HepG2 (cell line): Measurements from ENCODE around the gene GADD45B. TPM values are rescaled to one million over a fixed set of nuclear protein-coding genes. Genes with fewer than 3 reads are reported as not detected.

ENCODE experiments used
- ARNT2 ChIP-seq: sonication (generic); formaldehyde crosslinking; IDR thresholded peaks from 2 replicates; pipeline ENCODE4 v1.8.0; 2022; ENCODE audit warnings: mild to moderate bottlenecking, low read depth, missing genetic modification reagents, moderate library complexity
- CBX5 ChIP-seq: sonication (generic); formaldehyde crosslinking; IDR thresholded peaks from 2 replicates; pipeline ENCODE4 v1.4.0; 2020; ENCODE audit warnings: missing genetic modification reagents, borderline replicate concordance
- DMAP1 ChIP-seq: IDR thresholded peaks from 2 replicates; pipeline ENCODE4 v1.6.1; 2016
- EED ChIP-seq: sonication (generic); formaldehyde crosslinking; IDR thresholded peaks from 2 replicates; pipeline ENCODE4 v1.5.0; 2020; ENCODE audit warnings: mild to moderate bottlenecking, missing genetic modification reagents
- FOXK2 ChIP-seq: fragments of 450-650 bp; IDR thresholded peaks from 2 replicates; pipeline ENCODE4 v1.6.1; 2016
- GATAD1 ChIP-seq: IDR thresholded peaks from 2 replicates; pipeline ENCODE4 v1.6.1; 2016; ENCODE audit warnings: missing genetic modification reagents, missing compliant biosample characterization
- HNF1B ChIP-seq: sonication (generic); formaldehyde crosslinking; IDR thresholded peaks from 2 replicates; pipeline ENCODE4 v1.5.1; 2020; ENCODE audit warnings: mild to moderate bottlenecking, moderate library complexity, missing genetic modification reagents
- HNRNPUL1 ChIP-seq: fragments of 200-400 bp; formaldehyde crosslinking; IDR thresholded peaks from 2 replicates; pipeline ENCODE4 v1.6.1; 2017; ENCODE audit warnings: low read depth, mild to moderate bottlenecking, low read length, moderate library complexity
- MLX ChIP-seq: IDR thresholded peaks from 2 replicates; pipeline ENCODE4 v1.6.1; 2016
- NFKB2 ChIP-seq: sonication (generic); formaldehyde crosslinking; IDR thresholded peaks from 2 replicates; pipeline ENCODE4 v1.4.0; 2020; ENCODE audit warnings: missing genetic modification reagents, borderline replicate concordance
- ONECUT2 ChIP-seq: sonication (generic); formaldehyde crosslinking; IDR thresholded peaks from 2 replicates; pipeline ENCODE4 v1.4.0; 2020; ENCODE audit warnings: missing genetic modification reagents
- REL ChIP-seq: sonication (generic); formaldehyde crosslinking; conservative IDR thresholded peaks from 2 replicates; pipeline ENCODE4 v1.8.0; 2022; ENCODE audit warnings: mild to moderate bottlenecking, missing genetic modification reagents, moderate library complexity
- RFX3 ChIP-seq: IDR thresholded peaks from 2 replicates; pipeline ENCODE4 v1.6.1; 2016; ENCODE audit warnings: missing biosample characterization, missing genetic modification reagents
- SMC3 ChIP-seq: IDR thresholded peaks from 2 replicates; pipeline ENCODE4 v1.6.1; 2011; ENCODE audit warnings: low read length, improper control_type of control experiment
- SNAI1 ChIP-seq: sonication (generic); formaldehyde crosslinking; IDR thresholded peaks from 2 replicates; pipeline ENCODE4 v1.5.0; 2020; ENCODE audit warnings: mild to moderate bottlenecking, missing genetic modification reagents, borderline replicate concordance
- ZNF24 ChIP-seq: fragments of 450-650 bp; IDR thresholded peaks from 2 replicates; pipeline ENCODE4 v1.6.1; 2017; ENCODE audit warnings: antibody characterized with exemption, mild to moderate bottlenecking
- ZNF598 ChIP-seq: sonication (generic); formaldehyde crosslinking; IDR thresholded peaks from 2 replicates; pipeline ENCODE4 v1.5.1; 2020; ENCODE audit warnings: mild to moderate bottlenecking, missing genetic modification reagents, borderline replicate concordance
- ZNF850 ChIP-seq: sonication (generic); formaldehyde crosslinking; conservative IDR thresholded peaks from 2 replicates; pipeline ENCODE4 v1.9.0; 2021; ENCODE audit warnings: mild to moderate bottlenecking, missing genetic modification reagents
- polyA plus RNA-seq, 8 experiments: library from polyadenylated mRNA; depleted of rRNA in 3 of 8; stranded (reverse) in 7 of 8; unstranded in 1 of 8; fragments of >200 nt; fragmentation: Illumina TruSeq in 4 of 8; extraction: Trizol in 4 of 8; gene quantifications; 2 replicates each; pipeline versions ENCODE4 v1.2.1 to v1.2.3, GENCODE V29; 2011 to 2016; ENCODE audit warnings: low read depth in 4 of 8, missing spikeins in 1 of 8, mixed read lengths in 1 of 8; ENCODE audit not compliant: insufficient read depth in 1 of 8
- total RNA-seq, 5 experiments: library from RNA; depleted of rRNA; stranded (reverse); fragments of >200 nt; fragmentation: Illumina TruSeq; extraction: Trizol; gene quantifications; 2 replicates each; pipeline ENCODE4 v1.2.3, GENCODE V29; 2016; ENCODE audit warnings: low read depth in 1 of 5
- TF ChIP-seq, protein P1 (sequence below): sonication (generic); formaldehyde crosslinking; IDR thresholded peaks from 2 replicates; pipeline ENCODE4 v1.8.1; 2023; ENCODE audit warnings: mild to moderate bottlenecking, inconsistent platforms, moderate library complexity, missing genetic modification reagents, borderline replicate concordance
- TF ChIP-seq, protein P2 (sequence below): sonication (generic); formaldehyde crosslinking; IDR thresholded peaks from 2 replicates; pipeline ENCODE4 v1.5.0; 2020; ENCODE audit warnings: missing genetic modification reagents
- TF ChIP-seq, protein P3 (sequence below): sonication (generic); formaldehyde crosslinking; IDR thresholded peaks from 2 replicates; pipeline ENCODE4 v1.5.0; 2020; ENCODE audit warnings: mild to moderate bottlenecking, missing genetic modification reagents, borderline replicate concordance

The GADD45B gene
- total and polyA plus RNA-seq, 2 of the 13 experiments (the other 11 are each of a cell fraction or from before 2014, with no cell fraction given) = 4.6 to 34.1 TPM

- peak; percentile 14; the same call in 1 of the 2 replicates for TF ChIP-seq ARNT2 (CRISPR knock-in tag)
- TF ChIP-seq DMAP1 (CRISPR knock-in tag) = 0 out of 2 replicates have a peak, but pooled peaks have one; percentile 11
- TF ChIP-seq NFKB2 (CRISPR knock-in tag) = 0 out of 2 replicates have a peak, but pooled peaks have one; percentile 22
- TF ChIP-seq ONECUT2 = no peak
- peak; percentile 5; the same call in 1 of the 2 replicates for TF ChIP-seq ZNF598 (CRISPR knock-in tag)
- no peak for TF ChIP-seq SMC3
- TF ChIP-seq SNAI1 (CRISPR knock-in tag) = no peak
- TF ChIP-seq RFX3 (CRISPR knock-in tag) = no peak
- no peak for TF ChIP-seq ZNF24
- no peak for TF ChIP-seq MLX (CRISPR knock-in tag)
- TF ChIP-seq, protein P1, sequence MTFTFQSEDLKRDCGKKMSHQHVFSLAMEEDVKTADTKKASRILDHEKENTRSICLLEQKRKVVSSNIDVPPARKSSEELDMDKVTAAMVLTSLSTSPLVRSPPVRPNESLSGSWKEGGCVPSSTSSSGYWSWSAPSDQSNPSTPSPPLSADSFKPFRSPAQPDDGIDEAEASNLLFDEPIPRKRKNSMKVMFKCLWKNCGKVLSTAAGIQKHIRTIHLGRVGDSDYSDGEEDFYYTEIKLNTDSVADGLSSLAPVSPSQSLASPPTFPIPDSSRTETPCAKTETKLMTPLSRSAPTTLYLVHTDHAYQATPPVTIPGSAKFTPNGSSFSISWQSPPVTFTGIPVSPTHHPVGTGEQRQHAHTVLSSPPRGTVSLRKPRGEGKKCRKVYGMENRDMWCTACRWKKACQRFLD (CRISPR knock-in tag) = no peak; the same call in 1 of the 2 replicates
- no peak for TF ChIP-seq HNRNPUL1
- TF ChIP-seq, protein P2, sequence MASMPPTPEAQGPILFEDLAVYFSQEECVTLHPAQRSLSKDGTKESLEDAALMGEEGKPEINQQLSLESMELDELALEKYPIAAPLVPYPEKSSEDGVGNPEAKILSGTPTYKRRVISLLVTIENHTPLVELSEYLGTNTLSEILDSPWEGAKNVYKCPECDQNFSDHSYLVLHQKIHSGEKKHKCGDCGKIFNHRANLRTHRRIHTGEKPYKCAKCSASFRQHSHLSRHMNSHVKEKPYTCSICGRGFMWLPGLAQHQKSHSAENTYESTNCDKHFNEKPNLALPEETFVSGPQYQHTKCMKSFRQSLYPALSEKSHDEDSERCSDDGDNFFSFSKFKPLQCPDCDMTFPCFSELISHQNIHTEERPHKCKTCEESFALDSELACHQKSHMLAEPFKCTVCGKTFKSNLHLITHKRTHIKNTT = no peak
- TF ChIP-seq, protein P3, sequence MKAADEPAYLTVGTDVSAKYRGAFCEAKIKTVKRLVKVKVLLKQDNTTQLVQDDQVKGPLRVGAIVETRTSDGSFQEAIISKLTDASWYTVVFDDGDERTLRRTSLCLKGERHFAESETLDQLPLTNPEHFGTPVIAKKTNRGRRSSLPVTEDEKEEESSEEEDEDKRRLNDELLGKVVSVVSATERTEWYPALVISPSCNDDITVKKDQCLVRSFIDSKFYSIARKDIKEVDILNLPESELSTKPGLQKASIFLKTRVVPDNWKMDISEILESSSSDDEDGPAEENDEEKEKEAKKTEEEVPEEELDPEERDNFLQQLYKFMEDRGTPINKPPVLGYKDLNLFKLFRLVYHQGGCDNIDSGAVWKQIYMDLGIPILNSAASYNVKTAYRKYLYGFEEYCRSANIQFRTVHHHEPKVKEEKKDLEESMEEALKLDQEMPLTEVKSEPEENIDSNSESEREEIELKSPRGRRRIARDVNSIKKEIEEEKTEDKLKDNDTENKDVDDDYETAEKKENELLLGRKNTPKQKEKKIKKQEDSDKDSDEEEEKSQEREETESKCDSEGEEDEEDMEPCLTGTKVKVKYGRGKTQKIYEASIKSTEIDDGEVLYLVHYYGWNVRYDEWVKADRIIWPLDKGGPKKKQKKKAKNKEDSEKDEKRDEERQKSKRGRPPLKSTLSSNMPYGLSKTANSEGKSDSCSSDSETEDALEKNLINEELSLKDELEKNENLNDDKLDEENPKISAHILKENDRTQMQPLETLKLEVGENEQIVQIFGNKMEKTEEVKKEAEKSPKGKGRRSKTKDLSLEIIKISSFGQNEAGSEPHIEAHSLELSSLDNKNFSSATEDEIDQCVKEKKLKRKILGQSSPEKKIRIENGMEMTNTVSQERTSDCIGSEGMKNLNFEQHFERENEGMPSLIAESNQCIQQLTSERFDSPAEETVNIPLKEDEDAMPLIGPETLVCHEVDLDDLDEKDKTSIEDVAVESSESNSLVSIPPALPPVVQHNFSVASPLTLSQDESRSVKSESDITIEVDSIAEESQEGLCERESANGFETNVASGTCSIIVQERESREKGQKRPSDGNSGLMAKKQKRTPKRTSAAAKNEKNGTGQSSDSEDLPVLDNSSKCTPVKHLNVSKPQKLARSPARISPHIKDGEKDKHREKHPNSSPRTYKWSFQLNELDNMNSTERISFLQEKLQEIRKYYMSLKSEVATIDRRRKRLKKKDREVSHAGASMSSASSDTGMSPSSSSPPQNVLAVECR (CRISPR knock-in tag) = no peak
- no peak for TF ChIP-seq CBX5
- no peak for TF ChIP-seq FOXK2
- 0 out of 2 replicates have a peak, but pooled peaks have one; percentile 61 for TF ChIP-seq ZNF850 (CRISPR knock-in tag)
- TF ChIP-seq HNF1B (CRISPR knock-in tag) = no peak
- no peak; the same call in 1 of the 2 replicates for TF ChIP-seq GATAD1 (CRISPR knock-in tag)
- TF ChIP-seq REL (CRISPR knock-in tag) = no peak
- no peak for TF ChIP-seq EED (CRISPR knock-in tag)
Observed at GRCh38 chr19:2475018-2475701, 767 bp upstream of the GADD45B start (continued).
